Measurements from ENCODE around the gene WHAMM.
"Not testable (repeated sequence)": the region's sequence is repeated elsewhere in the genome, so short reads cannot be mapped to it uniquely, and the experiment has no call there.

- not testable (repeated sequence) for TF ChIP-seq POLR2A, CTCF (IDR thresholded peaks at IDR 0.05)
Observed at GRCh38 chr15:82865981-82866380, 56.6 kb downstream of the WHAMM start.
